Activated naive CD4-positive, alpha-beta T cell treated with Interleukin-2 at 50 U/mL for 16 hours (primary cell): Measurements from ENCODE around the gene TSPAN4.

Source experiments
- DNase-seq: peaks from one replicate; pipeline ENCODE4 v3.0.0-alpha.2; 2020

Gene TSPAN4

GRCh38 chr11:914747-915501 lies 72.3 kb downstream of the TSPAN4 start:
- DNase-seq: no peak
